Gastroesophageal sphincter (tissue), 3 donors: ENCODE measurements around the gene SLAMF9.

Experiments used
- EP300 ChIP-seq: sonication (generic); formaldehyde crosslinking; IDR thresholded peaks from one replicate; pipeline ENCODE4 v1.6.1; 2017; ENCODE audit warnings: antibody characterized with exemption, mild to moderate bottlenecking
- POLR2A ChIP-seq, 2 donors: fragments of 450-650 bp; IDR thresholded peaks; one replicate each; pipeline ENCODE4 v1.6.1; 2017; ENCODE audit warnings: antibody characterized with exemption in 2 of 2, mild to moderate bottlenecking in 2 of 2, moderate library complexity in 1 of 2
- POLR2AphosphoS5 ChIP-seq: sonication (generic); formaldehyde crosslinking; IDR thresholded peaks from one replicate; pipeline ENCODE4 v1.6.1; 2017; ENCODE audit warnings: antibody characterized with exemption
- TF ChIP-seq, protein P1 (sequence below), 4 experiments: fragments of 200-600 bp in 2 of 4; fragments of 450-650 bp in 2 of 4; sonication (generic) in 1 of 4; IDR thresholded peaks; one replicate each; pipeline ENCODE4 v1.5.1; 2017 to 2019; ENCODE audit warnings: antibody characterized with exemption in 4 of 4, mild to moderate bottlenecking in 2 of 4, moderate library complexity in 2 of 4

DNA sequence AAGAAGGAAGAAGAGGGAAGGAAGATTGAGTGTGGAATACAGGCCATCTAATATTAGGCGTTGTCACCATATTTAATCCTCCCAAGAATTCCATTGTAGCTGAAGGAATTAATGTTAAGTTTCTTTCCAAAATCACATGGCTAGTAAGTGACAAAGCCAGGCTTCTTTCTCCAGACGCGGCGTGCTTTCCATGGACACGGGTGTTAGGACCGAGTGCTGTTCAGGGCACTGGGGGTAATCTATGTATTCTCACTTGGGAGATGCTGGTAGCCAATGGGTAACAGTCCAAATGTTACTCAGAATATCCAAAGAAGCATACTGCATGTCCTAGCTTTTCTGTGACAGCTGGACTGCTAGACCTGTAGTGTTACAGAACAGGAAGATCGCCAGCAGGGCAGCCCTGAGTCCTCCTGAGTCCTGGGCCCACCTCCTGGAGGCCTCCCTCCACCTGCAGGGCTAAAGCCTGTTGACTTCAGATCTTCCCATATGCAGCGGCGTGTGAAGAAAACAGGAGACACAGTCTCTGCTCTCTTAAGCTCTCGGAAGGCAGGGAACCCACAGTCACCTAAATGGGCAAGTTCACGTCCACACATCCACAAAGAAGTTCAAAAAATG lies 13.9 kb downstream of the SLAMF9 start:
- TF ChIP-seq POLR2A (IDR thresholded peaks at IDR 0.05): no peak
- TF ChIP-seq EP300: no peak
- TF ChIP-seq, protein P1, sequence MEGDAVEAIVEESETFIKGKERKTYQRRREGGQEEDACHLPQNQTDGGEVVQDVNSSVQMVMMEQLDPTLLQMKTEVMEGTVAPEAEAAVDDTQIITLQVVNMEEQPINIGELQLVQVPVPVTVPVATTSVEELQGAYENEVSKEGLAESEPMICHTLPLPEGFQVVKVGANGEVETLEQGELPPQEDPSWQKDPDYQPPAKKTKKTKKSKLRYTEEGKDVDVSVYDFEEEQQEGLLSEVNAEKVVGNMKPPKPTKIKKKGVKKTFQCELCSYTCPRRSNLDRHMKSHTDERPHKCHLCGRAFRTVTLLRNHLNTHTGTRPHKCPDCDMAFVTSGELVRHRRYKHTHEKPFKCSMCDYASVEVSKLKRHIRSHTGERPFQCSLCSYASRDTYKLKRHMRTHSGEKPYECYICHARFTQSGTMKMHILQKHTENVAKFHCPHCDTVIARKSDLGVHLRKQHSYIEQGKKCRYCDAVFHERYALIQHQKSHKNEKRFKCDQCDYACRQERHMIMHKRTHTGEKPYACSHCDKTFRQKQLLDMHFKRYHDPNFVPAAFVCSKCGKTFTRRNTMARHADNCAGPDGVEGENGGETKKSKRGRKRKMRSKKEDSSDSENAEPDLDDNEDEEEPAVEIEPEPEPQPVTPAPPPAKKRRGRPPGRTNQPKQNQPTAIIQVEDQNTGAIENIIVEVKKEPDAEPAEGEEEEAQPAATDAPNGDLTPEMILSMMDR (IDR thresholded peaks at IDR 0.05): no peak
- no peak for TF ChIP-seq POLR2AphosphoS5
